SK-N-SH (cell line): ENCODE data around the gene FRYL. TPM values are rescaled to one million over a fixed set of nuclear protein-coding genes. Genes with fewer than 3 reads are reported as not detected.

ENCODE experiments used
- CTCF ChIA-PET: fragments of 300-600, 350-600 bp; formaldehyde crosslinking; extraction: SDS; loops from one replicate; lab custom pipeline; 2021; lab: Yijun Ruan, JAX
- POLR2A ChIA-PET: fragments of 350-600 bp; sonication (Branson Sonifier 250); formaldehyde crosslinking; extraction: SDS; loops from one replicate; lab custom pipeline; 2020; ENCODE audit warnings: antibody characterized with exemption, inconsistent platforms; lab: Yijun Ruan, JAX
- DNase-seq: peaks from one replicate; pipeline ENCODE4 v3.0.0; 2012
- H2AFZ ChIP-seq: fragments of 200-600 bp; sonication (generic); 2 replicates; pipeline ENCODE4 v1.8.1; 2016; ENCODE audit warnings: antibody characterized with exemption, mild to moderate bottlenecking, low read depth
- H3F3A ChIP-seq: fragments of 200-600 bp; sonication (generic); replicated peaks from 2 replicates; pipeline ENCODE3; 2016; ENCODE audit warnings: antibody characterized with exemption, mild to moderate bottlenecking; ENCODE audit not compliant: insufficient read depth
- H3K27ac ChIP-seq, 2 experiments: fragments of 200-500 bp in 1 of 2; fragments of 200-600 bp in 1 of 2; sonication (Bioruptor generic) in 1 of 2; sonication (generic), shearing (Covaris generic) in 1 of 2; 2 replicates each; pipeline versions ENCODE4 v1.5.1 to v1.6.1; 2014 to 2016; ENCODE audit warnings: low read depth in 2 of 2, inconsistent platforms in 1 of 2, low read length in 1 of 2, mild to moderate bottlenecking in 1 of 2, mixed read lengths in 1 of 2
- H3K27me3 ChIP-seq: fragments of 200-600 bp; sonication (generic), shearing (Covaris generic); 2 replicates; pipeline ENCODE4 v1.6.1; 2016; ENCODE audit warnings: mixed run types; ENCODE audit not compliant: insufficient read depth
- H3K36me3 ChIP-seq, 2 experiments: fragments of 200-500 bp in 1 of 2; fragments of 200-600 bp in 1 of 2; sonication (Bioruptor generic) in 1 of 2; sonication (generic) in 1 of 2; replicated peaks in 1 of 2; 2 replicates each; pipeline versions ENCODE3 to v1.5.1; 2014 to 2016; ENCODE audit warnings: low read length in 1 of 2, mild to moderate bottlenecking in 1 of 2; ENCODE audit not compliant: insufficient read depth in 2 of 2, control insufficient read depth in 1 of 2
- H3K4me1 ChIP-seq, 2 experiments: fragments of 200-500 bp in 1 of 2; fragments of 200-600 bp in 1 of 2; sonication (Bioruptor generic) in 1 of 2; sonication (generic), shearing (Covaris generic) in 1 of 2; 2 replicates each; pipeline versions ENCODE4 v1.5.1 to v1.6.1; 2014 to 2016; ENCODE audit warnings: low read depth in 1 of 2, low read length in 1 of 2, mixed run types in 1 of 2; ENCODE audit not compliant: insufficient read depth in 2 of 2, control insufficient read depth in 1 of 2
- H3K4me2 ChIP-seq: fragments of 200-600 bp; sonication (generic), shearing (Covaris generic); 2 replicates; pipeline ENCODE4 v1.6.1; 2017; ENCODE audit warnings: mixed run types
- H3K4me3 ChIP-seq, 2 experiments: fragments of 200-500 bp in 1 of 2; fragments of 200-600 bp in 1 of 2; sonication (Bioruptor generic) in 1 of 2; sonication (generic), shearing (Covaris generic) in 1 of 2; 2 replicates each; pipeline versions ENCODE4 v1.5.1 to v1.8.1; 2014 to 2016; ENCODE audit warnings: low read depth in 2 of 2, inconsistent platforms in 1 of 2, low read length in 1 of 2, mild to moderate bottlenecking in 1 of 2, mixed read lengths in 1 of 2, moderate library complexity in 1 of 2
- H3K79me2 ChIP-seq: fragments of 200-600 bp; sonication (generic); 2 replicates; pipeline ENCODE4 v1.8.1; 2017; ENCODE audit warnings: mild to moderate bottlenecking; ENCODE audit not compliant: insufficient read depth
- H3K9ac ChIP-seq: fragments of 200-600 bp; sonication (generic); 2 replicates; pipeline ENCODE4 v1.6.1; 2017; ENCODE audit warnings: mixed run types
- H3K9me2 ChIP-seq: fragments of 200-600 bp; sonication (generic); 2 replicates; pipeline ENCODE4 v1.6.1; 2017; ENCODE audit warnings: mixed run types
- H3K9me3 ChIP-seq: fragments of 200-600 bp; sonication (generic); 2 replicates; pipeline ENCODE4 v1.6.1; 2017; ENCODE audit warnings: mixed run types, mild to moderate bottlenecking, moderate library complexity
- H4K20me1 ChIP-seq: fragments of 200-600 bp; sonication (generic); 2 replicates; pipeline ENCODE4 v1.6.1; 2017; ENCODE audit warnings: mild to moderate bottlenecking, mixed run types; ENCODE audit not compliant: insufficient read depth
- ELF1 ChIP-seq: IDR thresholded peaks from 2 replicates; pipeline ENCODE4 v1.4.0; 2012
- EZH2phosphoT487 ChIP-seq: fragments of 200-600 bp; sonication (generic); IDR thresholded peaks from 2 replicates; pipeline ENCODE4 v1.6.1; 2017; ENCODE audit warnings: low read depth, mixed run types, mild to moderate bottlenecking, antibody characterized with exemption, moderate library complexity, borderline replicate concordance
- GABPA ChIP-seq: IDR thresholded peaks from 2 replicates; pipeline ENCODE4 v1.4.0; 2012; ENCODE audit warnings: low read depth, mild to moderate bottlenecking
- MEF2A ChIP-seq: IDR thresholded peaks from 2 replicates; pipeline ENCODE4 v1.4.0; 2012; ENCODE audit warnings: low read depth, borderline replicate concordance
- NRF1 ChIP-seq: IDR thresholded peaks from 2 replicates; pipeline ENCODE4 v1.6.1; 2012; ENCODE audit warnings: low read depth, mild to moderate bottlenecking, low read length
- POLR2AphosphoS5 ChIP-seq: IDR thresholded peaks from 2 replicates; pipeline ENCODE4 v1.6.1; 2012; ENCODE audit warnings: low read depth, low read length
- RAD21 ChIP-seq: IDR thresholded peaks from 2 replicates; pipeline ENCODE4 v1.6.1; 2012; ENCODE audit warnings: mild to moderate bottlenecking, low read length
- REST ChIP-seq: IDR thresholded peaks from 2 replicates; pipeline ENCODE4 v1.6.1; 2012; ENCODE audit warnings: mild to moderate bottlenecking, low read depth, low read length, moderate library complexity
- SIN3A ChIP-seq: IDR thresholded peaks from 2 replicates; pipeline ENCODE4 v1.6.1; 2012; ENCODE audit warnings: low read depth, mild to moderate bottlenecking, low read length, moderate library complexity, borderline replicate concordance
- SMC3 ChIP-seq: IDR thresholded peaks from 2 replicates; pipeline ENCODE4 v1.6.1; 2012; ENCODE audit warnings: low read depth, low read length, improper control_type of control experiment
- TAF1 ChIP-seq: IDR thresholded peaks from 2 replicates; pipeline ENCODE4 v1.6.1; 2012; ENCODE audit warnings: low read depth, mild to moderate bottlenecking, low read length, moderate library complexity, borderline replicate concordance
- TEAD4 ChIP-seq: IDR thresholded peaks from 2 replicates; pipeline ENCODE4 v1.4.0; 2012; ENCODE audit warnings: mild to moderate bottlenecking, borderline replicate concordance; ENCODE audit not compliant: insufficient read depth
- YY1 ChIP-seq: IDR thresholded peaks from 2 replicates; pipeline ENCODE4 v1.4.0; 2012; ENCODE audit warnings: low read depth, mild to moderate bottlenecking
- WGBS: methylation state at CpG from one replicate; pipeline ENCODE4 v1.1.6; 2017; ENCODE audit warnings: low lambda C conversion rate; 5-methylcytosine and 5-hydroxymethylcytosine counted together
- polyA plus RNA-seq, 3 experiments: library from polyadenylated mRNA; depleted of rRNA; stranded (reverse); fragments of >200 nt; gene quantifications; 2 replicates each; pipeline ENCODE4 v1.2.3, GENCODE V29; 2012
- TF ChIP-seq, protein P1 (sequence below): IDR thresholded peaks from 2 replicates; pipeline ENCODE4; 2012

Gene FRYL
- polyA plus RNA-seq, 1 of the 3 experiments (the other 2 are of a cell fraction) = 8.2 TPM

GRCh38 chr4:48812866-48813265, 32.8 kb upstream of the FRYL start:
- no peaks in the 10 kb centered on the region for H3K27me3 ChIP-seq
- ChIA-PET CTCF (no interaction called here), POLR2A (no interaction called here)
- no peak overlapping the region for H3K4me3 ChIP-seq
- DNase-seq = no peak
- H3K9ac ChIP-seq = no peak overlapping the region
- H3K27ac ChIP-seq = no peak overlapping the region
- no peaks in the 10 kb centered on the region for H3K4me1 ChIP-seq
- no peaks in the 10 kb centered on the region for H3K9me2 ChIP-seq
- H3K79me2 ChIP-seq = no peaks in the 10 kb centered on the region
- no peaks in the 10 kb centered on the region for H3F3A ChIP-seq
- no peak overlapping the region for H2AFZ ChIP-seq
- H3K36me3 ChIP-seq = no peaks in the 10 kb centered on the region
- 74% methylated on average over 6 of the region's 6 CpGs for WGBS
- TF ChIP-seq EZH2phosphoT487 (no peak), MEF2A (no peak), NRF1 (no peak), SMC3 (no peak), TEAD4 (no peak), RAD21 (no peak)
- TF ChIP-seq, all 33 proteins: peak for 0
- H3K4me2 ChIP-seq = no peak overlapping the region
- no peaks in the 10 kb centered on the region for H4K20me1 ChIP-seq
- H3K9me3 ChIP-seq = no peaks in the 10 kb centered on the region

DNA sequence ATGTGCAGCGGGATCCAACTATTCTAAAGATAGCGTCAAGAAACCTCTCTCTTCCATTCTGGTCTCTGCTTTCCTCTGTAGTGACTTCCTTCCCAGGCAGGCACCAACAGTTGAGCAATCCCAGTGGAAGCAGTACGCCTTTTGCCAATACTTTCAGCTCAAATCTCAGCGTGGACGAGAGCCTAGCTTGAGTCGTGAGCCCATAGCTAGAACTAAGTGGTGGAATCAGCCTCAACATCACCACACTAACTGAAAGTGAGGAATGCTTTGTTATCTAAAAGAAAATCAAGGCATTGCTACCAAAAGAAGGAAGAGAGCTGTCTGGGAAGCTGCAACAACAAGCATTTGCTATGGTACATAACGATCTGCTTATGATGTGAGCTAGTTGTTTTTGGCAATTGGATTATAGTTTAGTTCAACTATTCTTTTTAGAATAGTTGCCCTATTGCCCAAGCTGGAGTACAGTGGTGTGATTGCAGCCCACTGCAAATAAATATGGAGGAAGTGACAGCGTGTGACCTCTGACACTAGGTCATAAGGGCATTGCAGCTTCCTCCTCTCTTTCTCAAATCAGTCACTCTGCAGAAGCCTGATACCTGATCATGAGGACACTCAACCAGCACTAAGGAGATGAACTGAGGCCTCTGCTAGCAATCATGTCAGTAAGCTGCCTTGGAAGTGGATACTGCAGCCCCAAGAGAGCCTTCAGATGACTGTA, 24.7 kb upstream of the FRYL start:
- no peak overlapping the region for H2AFZ ChIP-seq
- no peak for DNase-seq
- H3K27me3 ChIP-seq = no peaks in the 10 kb centered on the region
- no peak overlapping the region for H3K27ac ChIP-seq
- POLR2A ChIA-PET = no interaction called here
- peaks cover 4% of the 10 kb centered on the region for H3F3A ChIP-seq
- H4K20me1 ChIP-seq = no peaks in the 10 kb centered on the region
- WGBS = 90% methylated on average over 8 of the region's 8 CpGs
- H3K4me3 ChIP-seq = no peak overlapping the region
- H3K79me2 ChIP-seq = no peaks in the 10 kb centered on the region
- no peaks in the 10 kb centered on the region for H3K9me2 ChIP-seq
- no peaks in the 10 kb centered on the region for H3K36me3 ChIP-seq
- CTCF ChIA-PET = no interaction called here
- TF ChIP-seq TEAD4 (no peak), POLR2AphosphoS5 (no peak), GABPA (no peak), RAD21 (no peak), ELF1 (no peak), SIN3A (no peak), REST (no peak), TAF1 (no peak), YY1 (no peak)
- TF ChIP-seq, protein P1, sequence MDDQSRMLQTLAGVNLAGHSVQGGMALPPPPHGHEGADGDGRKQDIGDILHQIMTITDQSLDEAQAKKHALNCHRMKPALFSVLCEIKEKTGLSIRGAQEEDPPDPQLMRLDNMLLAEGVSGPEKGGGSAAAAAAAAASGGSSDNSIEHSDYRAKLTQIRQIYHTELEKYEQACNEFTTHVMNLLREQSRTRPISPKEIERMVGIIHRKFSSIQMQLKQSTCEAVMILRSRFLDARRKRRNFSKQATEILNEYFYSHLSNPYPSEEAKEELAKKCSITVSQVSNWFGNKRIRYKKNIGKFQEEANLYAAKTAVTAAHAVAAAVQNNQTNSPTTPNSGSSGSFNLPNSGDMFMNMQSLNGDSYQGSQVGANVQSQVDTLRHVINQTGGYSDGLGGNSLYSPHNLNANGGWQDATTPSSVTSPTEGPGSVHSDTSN = no peak
- H3K4me1 ChIP-seq = peaks cover 0 to 4% of the 10 kb centered on the region in 2 experiments; a peak in 1 of 4 replicates
- H3K9ac ChIP-seq = no peak overlapping the region
- H3K9me3 ChIP-seq = no peaks in the 10 kb centered on the region
- H3K4me2 ChIP-seq = no peak overlapping the region
